GM12873 (cell line): Measurements from ENCODE around the gene FUT1.

Source experiments
- TF ChIP-seq, protein P1 (sequence below): IDR thresholded peaks from 2 replicates; pipeline ENCODE4 v1.5.1; 2012; ENCODE audit warnings: low read depth, mild to moderate bottlenecking, moderate library complexity, low read length, control low read depth; ENCODE audit not compliant: insufficient read depth; ENCODE audit errors: missing control alignments

Gene FUT1

DNA sequence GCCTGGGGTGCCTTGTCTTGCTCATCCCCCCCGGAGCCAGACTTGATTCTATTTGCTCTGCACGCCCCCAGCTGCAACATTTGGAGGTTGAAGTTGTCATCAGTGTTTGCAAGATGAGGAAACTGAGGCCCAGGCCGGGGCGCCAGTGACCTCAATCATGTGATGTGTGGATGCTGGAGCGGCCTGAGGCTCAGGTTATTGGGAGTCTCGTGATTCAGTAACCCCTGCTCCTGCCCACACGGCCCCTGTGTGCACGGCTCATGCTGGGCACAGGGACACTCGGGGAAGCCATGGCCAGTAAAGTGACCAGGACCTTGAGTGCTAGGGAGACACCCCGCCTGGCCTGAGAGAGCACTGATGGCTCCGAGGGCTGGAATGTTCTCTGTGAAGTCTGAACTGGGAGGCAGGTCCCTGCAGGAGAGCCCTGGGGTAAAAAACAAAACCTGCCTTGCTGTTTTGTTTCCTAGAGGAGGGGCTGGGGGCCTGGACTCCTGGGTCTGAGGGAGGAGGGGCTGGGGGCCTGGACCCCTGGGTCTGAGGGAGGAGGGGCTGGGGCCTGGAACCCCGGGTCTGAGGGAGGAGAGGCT lies 4.7 kb upstream of the FUT1 start:
- TF ChIP-seq, protein P1, sequence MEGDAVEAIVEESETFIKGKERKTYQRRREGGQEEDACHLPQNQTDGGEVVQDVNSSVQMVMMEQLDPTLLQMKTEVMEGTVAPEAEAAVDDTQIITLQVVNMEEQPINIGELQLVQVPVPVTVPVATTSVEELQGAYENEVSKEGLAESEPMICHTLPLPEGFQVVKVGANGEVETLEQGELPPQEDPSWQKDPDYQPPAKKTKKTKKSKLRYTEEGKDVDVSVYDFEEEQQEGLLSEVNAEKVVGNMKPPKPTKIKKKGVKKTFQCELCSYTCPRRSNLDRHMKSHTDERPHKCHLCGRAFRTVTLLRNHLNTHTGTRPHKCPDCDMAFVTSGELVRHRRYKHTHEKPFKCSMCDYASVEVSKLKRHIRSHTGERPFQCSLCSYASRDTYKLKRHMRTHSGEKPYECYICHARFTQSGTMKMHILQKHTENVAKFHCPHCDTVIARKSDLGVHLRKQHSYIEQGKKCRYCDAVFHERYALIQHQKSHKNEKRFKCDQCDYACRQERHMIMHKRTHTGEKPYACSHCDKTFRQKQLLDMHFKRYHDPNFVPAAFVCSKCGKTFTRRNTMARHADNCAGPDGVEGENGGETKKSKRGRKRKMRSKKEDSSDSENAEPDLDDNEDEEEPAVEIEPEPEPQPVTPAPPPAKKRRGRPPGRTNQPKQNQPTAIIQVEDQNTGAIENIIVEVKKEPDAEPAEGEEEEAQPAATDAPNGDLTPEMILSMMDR, result no peak

DNA sequence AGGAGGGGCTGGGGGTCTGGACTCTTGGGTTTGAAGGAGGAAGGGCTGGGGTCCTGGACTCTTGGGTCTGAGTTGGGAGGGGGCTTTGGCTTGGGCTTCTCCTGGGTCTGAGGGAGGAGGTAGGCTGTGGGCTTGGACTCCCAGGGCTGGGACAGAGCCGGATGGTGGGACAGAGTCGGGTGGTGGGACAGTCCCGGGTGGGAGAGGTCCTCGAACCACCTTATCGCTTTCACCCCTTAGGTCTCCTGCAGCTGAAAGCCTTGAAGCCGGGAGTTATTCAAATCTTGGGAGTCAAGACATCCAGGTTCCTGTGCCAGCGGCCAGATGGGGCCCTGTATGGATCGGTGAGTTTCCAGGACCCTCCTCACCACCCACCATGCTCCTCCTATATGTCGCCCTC lies 4.2 kb upstream of the FUT1 start:
- TF ChIP-seq, protein P1, result no peak

DNA sequence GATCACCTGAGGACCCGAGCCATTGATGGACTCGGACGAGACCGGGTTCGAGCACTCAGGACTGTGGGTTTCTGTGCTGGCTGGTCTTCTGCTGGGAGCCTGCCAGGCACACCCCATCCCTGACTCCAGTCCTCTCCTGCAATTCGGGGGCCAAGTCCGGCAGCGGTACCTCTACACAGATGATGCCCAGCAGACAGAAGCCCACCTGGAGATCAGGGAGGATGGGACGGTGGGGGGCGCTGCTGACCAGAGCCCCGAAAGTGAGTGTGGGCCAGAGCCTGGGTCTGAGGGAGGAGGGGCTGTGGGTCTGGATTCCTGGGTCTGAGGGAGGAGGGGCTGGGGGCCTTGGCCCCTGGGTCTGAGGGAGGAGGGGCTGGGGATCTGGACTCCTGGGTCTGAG lies 3.8 kb upstream of the FUT1 start:
- TF ChIP-seq, protein P1, result no peak

DNA sequence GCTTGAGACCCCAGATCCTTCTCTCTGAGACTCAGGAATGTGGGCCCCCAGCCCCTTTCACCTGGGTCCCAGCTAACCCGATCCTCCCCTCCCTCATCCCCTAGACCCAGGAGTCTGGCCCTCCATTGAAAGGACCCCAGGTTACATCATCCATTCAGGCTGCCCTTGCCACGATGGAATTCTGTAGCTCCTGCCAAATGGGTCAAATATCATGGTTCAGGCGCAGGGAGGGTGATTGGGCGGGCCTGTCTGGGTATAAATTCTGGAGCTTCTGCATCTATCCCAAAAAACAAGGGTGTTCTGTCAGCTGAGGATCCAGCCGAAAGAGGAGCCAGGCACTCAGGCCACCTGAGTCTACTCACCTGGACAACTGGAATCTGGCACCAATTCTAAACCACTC lies 3.3 kb upstream of the FUT1 start:
- TF ChIP-seq, protein P1, result no peak

DNA sequence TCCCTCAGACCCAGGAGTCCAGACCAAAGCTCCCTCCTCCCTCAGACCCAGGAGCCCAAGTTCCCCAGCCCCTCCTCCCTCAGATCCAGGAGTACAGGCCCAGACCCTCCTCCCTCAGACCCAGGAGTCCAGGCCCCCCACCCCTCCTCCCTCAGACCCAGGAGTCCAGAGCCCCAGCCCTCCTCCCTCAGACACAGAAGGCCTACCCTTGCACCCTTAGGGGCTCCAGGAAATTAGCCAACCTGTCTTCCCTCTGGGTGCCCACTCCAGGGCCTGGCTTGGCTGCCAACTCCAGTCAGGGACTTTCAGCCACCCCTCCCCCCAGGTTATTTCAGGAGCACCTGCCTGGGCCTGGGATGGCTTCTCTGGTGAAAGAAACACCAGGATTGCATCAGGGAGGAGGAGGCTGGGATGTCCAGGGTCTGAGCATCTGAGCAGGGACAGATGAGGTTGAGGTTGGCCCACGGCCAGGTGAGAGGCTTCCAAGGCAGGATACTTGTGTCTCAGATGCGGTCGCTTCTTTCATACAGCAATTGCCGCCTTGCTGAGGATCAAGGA lies 2.7 kb upstream of the FUT1 start, which contains the start of gene FGF21:
TSS of gene FGF21 (plus strand) at position 441 of the 558 bp plus-strand sequence. CDS start 713 bp downstream, outside the sequence.
- TF ChIP-seq, protein P1, result no peak

DNA sequence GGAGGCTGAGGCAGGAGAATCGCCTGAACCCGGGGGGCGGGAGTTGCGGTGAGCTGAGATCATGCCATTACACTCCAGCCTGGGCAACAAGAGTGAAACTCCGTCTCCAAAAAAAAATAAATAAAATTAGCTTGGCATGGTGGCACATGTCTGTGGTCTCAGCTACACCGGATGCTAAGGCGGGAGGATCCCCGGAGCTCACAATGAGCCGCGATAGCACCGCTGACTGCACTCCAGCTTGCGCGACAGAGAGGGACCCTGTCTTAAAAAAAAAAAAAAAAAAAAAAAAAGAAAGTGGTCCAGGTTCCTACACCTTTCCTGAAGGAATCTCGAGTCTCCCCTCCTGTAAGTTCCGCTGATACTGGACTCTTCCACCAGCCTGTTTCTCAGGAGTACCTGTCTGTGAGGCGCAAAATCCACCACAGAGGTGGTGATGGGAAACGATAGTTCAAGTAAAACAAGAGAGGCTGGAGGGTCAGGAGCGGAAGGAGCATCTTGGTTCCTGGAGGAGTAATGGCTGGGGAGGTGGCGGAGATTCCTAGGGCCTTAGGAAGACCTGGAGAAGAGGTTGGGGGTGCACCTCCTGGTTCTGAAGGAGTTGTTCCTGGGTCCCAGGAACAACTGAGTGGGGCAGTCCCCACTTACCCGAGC lies 471 bp downstream of the FUT1 start:
- TF ChIP-seq, protein P1, result no peak

DNA sequence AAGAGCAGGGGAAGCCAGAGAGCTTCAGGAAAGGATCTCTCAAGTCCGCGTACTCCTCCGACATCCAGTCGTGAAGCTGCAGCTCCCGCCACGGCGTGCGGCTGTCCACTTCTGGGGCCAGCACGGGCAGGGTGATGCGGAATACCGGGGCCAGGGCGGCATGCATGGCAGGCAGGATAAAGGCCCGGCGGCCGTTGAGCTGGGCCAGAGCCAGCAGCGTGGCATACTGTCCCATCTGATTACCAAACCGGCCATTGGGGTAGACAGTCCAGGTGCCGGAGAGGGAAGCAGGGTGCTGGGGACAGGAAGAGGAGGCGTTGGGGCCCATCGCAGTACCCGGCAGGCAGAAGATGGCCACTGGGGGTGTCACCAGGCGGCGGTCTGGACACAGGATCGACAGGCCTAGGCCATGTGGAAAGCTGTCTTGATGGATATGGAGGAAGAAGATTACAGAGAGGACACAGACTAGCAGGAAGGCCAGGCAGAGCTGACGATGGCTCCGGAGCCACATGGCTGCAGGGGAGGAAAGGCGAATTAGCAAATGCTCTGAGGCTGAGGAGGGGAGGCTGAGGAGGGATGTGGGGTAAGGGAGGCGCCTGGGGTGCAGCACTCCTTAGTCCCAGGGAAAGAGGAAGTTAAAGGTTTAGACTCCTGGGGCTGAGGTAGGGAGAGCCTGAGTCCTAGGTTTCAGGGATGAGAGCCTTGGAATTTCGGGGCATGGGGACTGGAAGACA lies 1.5 kb downstream of the FUT1 start:
- TF ChIP-seq, protein P1, result no peak
